Transverse colon (tissue), 4 donors: Measurements from ENCODE around the gene MCL1. TPM values are rescaled to one million over a fixed set of nuclear protein-coding genes. Genes with fewer than 3 reads are reported as not detected.

Experiments used
- DNase-seq: peaks from one replicate; pipeline ENCODE4 v3.0.0-alpha.2; 2019
- H3K27ac ChIP-seq, 4 donors: fragments of 200-600 bp; sonication (generic); 2 replicates each; pipeline ENCODE4 v1.5.1; 2016 to 2018; ENCODE audit warnings: inconsistent platforms in 4 of 4
- H3K27me3 ChIP-seq: fragments of 200-600 bp; sonication (generic); 2 replicates; pipeline ENCODE4 v1.5.1; 2017; ENCODE audit warnings: inconsistent platforms
- H3K36me3 ChIP-seq, 4 donors: fragments of 200-600 bp; sonication (generic); 2 replicates each; pipeline ENCODE4 v1.5.1; 2017 to 2019; ENCODE audit warnings: inconsistent platforms in 4 of 4
- H3K4me1 ChIP-seq, 4 donors: fragments of 200-600 bp; sonication (generic); 2 replicates each; pipeline ENCODE4 v1.5.1; 2017 to 2020; ENCODE audit warnings: inconsistent platforms in 4 of 4
- H3K4me3 ChIP-seq, 4 donors: fragments of 200-600 bp; sonication (generic); 1 replicate in 1 of 4; 2 replicates in 3 of 4; pipeline versions ENCODE4 v1.5.1 to v1.6.1; 2017 to 2019; ENCODE audit warnings: inconsistent platforms in 4 of 4
- H3K9me3 ChIP-seq, 2 donors: fragments of 200-600 bp; sonication (generic); 2 replicates each; pipeline ENCODE4 v1.5.1; 2017 to 2019; ENCODE audit warnings: inconsistent platforms in 2 of 2
- EP300 ChIP-seq: sonication (generic); formaldehyde crosslinking; IDR thresholded peaks from one replicate; pipeline ENCODE4 v1.6.1; 2017; ENCODE audit warnings: antibody characterized with exemption, low read depth
- POLR2A ChIP-seq: fragments of 450-650 bp; IDR thresholded peaks from one replicate; pipeline ENCODE4 v1.6.1; 2016; ENCODE audit warnings: antibody characterized with exemption, mild to moderate bottlenecking, moderate library complexity
- POLR2AphosphoS5 ChIP-seq, 3 donors: sonication (generic); formaldehyde crosslinking; IDR thresholded peaks; one replicate each; pipeline ENCODE4 v1.6.1; 2016; ENCODE audit warnings: antibody characterized with exemption in 3 of 3
- WGBS, 2 donors: methylation state at CpG; one replicate each; pipeline ENCODE4 v1.1.5; 2018; ENCODE audit warnings: low coverage in 1 of 2; 5-methylcytosine and 5-hydroxymethylcytosine counted together
- in situ Hi-C, 4 donors: fragments of 200-750 bp; cut with MboI; loops; one replicate each; pipeline versions ENCODE4 v1.15.0 to v1.15.1; 2017; ENCODE audit warnings: low sequenced_read_pairs in 3 of 4, low pct_ligation_motif_present in 1 of 4, low pct_unique_long_range_greater_than_20kb in 1 of 4
- intact Hi-C: fragments of 100-400 bp; cut with DNase I; formaldehyde crosslinking; loops from one replicate; pipeline ENCODE4 v1.15.1; 2023; ENCODE audit warnings: low total_unique reads
- total RNA-seq, 4 donors: library from RNA; depleted of rRNA; stranded (reverse); fragments of >200 nt; gene quantifications; one replicate each; pipeline ENCODE4 v1.1.0, GENCODE V29; 2016
- TF ChIP-seq, protein P1 (sequence below), 5 experiments: fragments of 200-600 bp in 3 of 5; fragments of 450-650 bp in 2 of 5; sonication (generic) in 3 of 5; IDR thresholded peaks; 1 replicate in 2 of 5; 2 replicates in 3 of 5; pipeline ENCODE4 v1.5.1; 2016 to 2017; ENCODE audit warnings: antibody characterized with exemption in 5 of 5, inconsistent platforms in 3 of 5, mild to moderate bottlenecking in 2 of 5, moderate library complexity in 1 of 5

The MCL1 gene
- total RNA-seq, 4 donors from 2014 or later: 176 to 395 (median 269) TPM

DNA sequence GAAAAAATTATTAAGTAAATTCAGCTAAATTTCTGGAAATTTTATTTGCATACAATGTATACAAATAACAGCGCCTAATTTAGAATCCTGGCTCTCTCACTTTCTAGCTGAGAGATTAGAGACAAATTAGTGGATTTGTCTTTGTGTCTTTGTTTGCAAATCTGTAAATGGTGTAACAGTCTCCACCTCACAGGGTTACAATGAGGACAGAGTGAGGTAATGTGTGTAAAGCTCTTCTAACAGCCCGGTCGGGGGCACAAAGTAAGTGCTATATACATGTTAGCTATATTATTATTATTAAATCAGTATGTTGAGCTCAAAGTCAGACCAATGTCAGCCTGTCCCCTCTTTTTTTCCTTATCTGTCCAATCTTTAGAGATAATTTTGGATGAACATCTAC lies 35.2 kb downstream of the MCL1 start:
- 42 to 53% methylated on average over 3 of the region's 3 CpGs for WGBS, 2 donors
- Histone ChIP-seq H3K4me1 (peaks cover 0 to 11% (median 9%) of the 10 kb centered on the region in 4 donors), H3K4me3 (no peak overlapping the region), H3K27me3 (no peaks in the 10 kb centered on the region), H3K36me3 (no peaks in the 10 kb centered on the region), H3K27ac (peak overlapping the region; percentile 12 to 55 (median 33)), H3K9me3 (no peaks in the 10 kb centered on the region)
- intact Hi-C loops: no loop called here
- TF ChIP-seq POLR2AphosphoS5 (IDR thresholded peaks at IDR 0.05): no peak
- TF ChIP-seq POLR2A: no peak
- TF ChIP-seq EP300: no peak
- TF ChIP-seq, protein P1, sequence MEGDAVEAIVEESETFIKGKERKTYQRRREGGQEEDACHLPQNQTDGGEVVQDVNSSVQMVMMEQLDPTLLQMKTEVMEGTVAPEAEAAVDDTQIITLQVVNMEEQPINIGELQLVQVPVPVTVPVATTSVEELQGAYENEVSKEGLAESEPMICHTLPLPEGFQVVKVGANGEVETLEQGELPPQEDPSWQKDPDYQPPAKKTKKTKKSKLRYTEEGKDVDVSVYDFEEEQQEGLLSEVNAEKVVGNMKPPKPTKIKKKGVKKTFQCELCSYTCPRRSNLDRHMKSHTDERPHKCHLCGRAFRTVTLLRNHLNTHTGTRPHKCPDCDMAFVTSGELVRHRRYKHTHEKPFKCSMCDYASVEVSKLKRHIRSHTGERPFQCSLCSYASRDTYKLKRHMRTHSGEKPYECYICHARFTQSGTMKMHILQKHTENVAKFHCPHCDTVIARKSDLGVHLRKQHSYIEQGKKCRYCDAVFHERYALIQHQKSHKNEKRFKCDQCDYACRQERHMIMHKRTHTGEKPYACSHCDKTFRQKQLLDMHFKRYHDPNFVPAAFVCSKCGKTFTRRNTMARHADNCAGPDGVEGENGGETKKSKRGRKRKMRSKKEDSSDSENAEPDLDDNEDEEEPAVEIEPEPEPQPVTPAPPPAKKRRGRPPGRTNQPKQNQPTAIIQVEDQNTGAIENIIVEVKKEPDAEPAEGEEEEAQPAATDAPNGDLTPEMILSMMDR (IDR thresholded peaks at IDR 0.05): no peak
- in situ Hi-C loops: no loop called here
- no peak for DNase-seq

DNA sequence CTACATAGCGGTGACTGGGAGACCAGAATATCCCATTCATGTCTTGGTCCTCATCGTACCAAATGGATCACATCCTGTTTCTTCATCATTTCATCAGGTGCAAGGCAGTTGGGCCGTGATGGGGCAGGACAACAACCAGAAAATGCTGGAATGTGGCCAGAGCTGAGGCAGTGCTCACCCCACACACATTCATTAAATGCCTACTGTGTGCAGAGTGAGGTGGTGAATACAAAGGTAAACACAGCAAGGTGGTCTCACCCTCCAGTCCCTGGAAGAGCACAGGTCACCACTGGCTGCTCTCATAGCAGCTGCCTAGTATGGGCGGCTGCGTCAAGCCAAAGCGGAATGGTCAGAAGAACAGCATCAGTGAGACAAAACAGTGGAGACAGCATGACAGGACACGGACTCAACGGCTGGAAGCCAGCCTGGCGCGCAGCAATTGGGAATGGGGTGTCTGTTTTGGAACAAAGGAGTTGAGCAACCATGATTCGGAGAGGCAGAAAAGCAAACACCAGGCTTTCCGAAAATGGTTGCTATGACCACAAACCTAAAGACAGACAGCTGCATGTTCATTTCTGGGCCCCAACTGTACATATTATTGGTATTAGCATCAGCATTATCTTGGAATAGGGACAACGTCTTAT lies 35.8 kb downstream of the MCL1 start:
- DNase-seq: peak; percentile 43
- no peaks in the 10 kb centered on the region for H3K9me3 ChIP-seq
- H3K36me3 ChIP-seq: no peaks in the 10 kb centered on the region
- no peaks in the 10 kb centered on the region for H3K27me3 ChIP-seq
- TF ChIP-seq, protein P1 (IDR thresholded peaks at IDR 0.05): no peak
- TF ChIP-seq EP300: no peak
- TF ChIP-seq POLR2AphosphoS5 (IDR thresholded peaks at IDR 0.05): peak in 1 of 3 donors; percentile 46
- TF ChIP-seq POLR2A: no peak
- intact Hi-C loops (no loop called here), in situ Hi-C loops (no loop called here)
- H3K4me3 ChIP-seq: no peak overlapping the region
- H3K4me1 ChIP-seq: peaks cover 0 to 9% (median 8%) of the 10 kb centered on the region in 4 donors
- H3K27ac ChIP-seq: peak overlapping the region; percentile 12 to 55 (median 36)
- 70 to 82% methylated on average over 11 to 13 of the region's 13 CpGs for WGBS, 2 donors

DNA sequence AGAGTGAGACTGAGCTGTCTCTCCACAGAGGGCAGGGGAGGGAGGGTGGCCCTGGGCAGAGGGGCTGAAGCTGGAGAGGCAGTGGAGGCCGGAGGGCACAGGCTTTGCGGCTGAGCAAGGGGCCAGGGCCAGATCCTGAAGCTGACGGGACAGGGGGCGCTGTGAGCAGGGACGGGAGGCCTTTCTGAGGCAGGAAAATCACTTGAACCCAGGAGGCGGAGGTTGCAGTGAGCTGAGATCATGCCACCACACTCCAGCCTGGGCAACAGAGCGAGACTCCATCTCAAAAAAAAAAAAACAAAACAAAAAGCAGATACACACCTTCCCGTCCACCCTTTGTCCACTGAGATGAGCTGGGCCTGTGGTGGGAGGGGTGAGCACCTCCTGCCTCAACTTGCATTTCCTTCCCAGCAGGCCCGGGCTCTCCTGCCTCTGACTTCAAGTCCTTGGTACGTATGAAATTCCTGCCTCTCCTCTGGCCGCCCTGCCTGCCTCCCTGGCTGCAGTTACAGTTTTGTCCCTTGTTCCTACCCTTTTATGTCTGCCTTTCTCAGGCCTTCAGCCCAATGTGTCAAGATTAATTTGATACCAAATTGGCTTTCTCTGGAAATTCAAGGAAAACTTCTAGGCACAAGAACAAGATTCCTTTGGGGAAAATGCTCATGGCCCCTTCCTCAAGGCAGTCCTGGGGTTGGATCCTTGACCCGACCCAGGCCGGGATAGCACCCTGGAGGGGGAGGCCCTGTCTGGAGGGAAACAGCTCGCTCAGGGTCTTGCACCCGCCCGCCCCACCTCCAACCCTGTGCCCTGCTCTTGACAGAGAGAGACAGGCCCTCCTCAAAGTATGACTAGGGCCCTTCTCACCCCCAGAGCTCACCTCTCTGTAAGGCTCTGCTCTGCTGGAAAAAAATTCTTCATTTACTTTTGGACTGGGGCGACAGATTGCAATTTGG lies 41.4 kb downstream of the MCL1 start:
- Histone ChIP-seq H3K9me3 (no peaks in the 10 kb centered on the region), H3K4me3 (no peak overlapping the region), H3K4me1 (peaks cover 0 to 23% (median 6%) of the 10 kb centered on the region in 4 donors), H3K36me3 (no peaks in the 10 kb centered on the region), H3K27me3 (no peaks in the 10 kb centered on the region), H3K27ac (peak overlapping the region in 2 of 4 donors; percentile 66 to 67)
- WGBS, 2 donors: 84 to 100% methylated on average over 1 to 17 of the region's 17 CpGs
- DNase-seq: no peak
- TF ChIP-seq POLR2A (no peak), POLR2AphosphoS5 (IDR thresholded peaks at IDR 0.05) (no peak), EP300 (no peak)
- TF ChIP-seq, protein P1 (IDR thresholded peaks at IDR 0.05): no peak
- in situ Hi-C loops (loop anchor here in 3 of 4 donors (10.0 kb wide), 2 partner anchors 53 to 73 kb away; partner anchors contain the start of gene TARS2 (in 1 of the 3)), intact Hi-C loops (loop anchor here (10.0 kb wide), 1 partner anchor 53 kb away; the partner anchor contains the start of gene TARS2)
